GM23338 (cell line): Measurements from ENCODE around the gene THBS1. TPM values are rescaled to one million over a fixed set of nuclear protein-coding genes. Genes with fewer than 3 reads are reported as not detected.

Experiments used
- ATAC-seq: fragments of 200-7000 bp; cut with Tn5 transposase; 3 replicates; pipeline ENCODE4 v1.9.1; 2020
- DNase-seq: peaks from one replicate; pipeline ENCODE4 v3.0.0-alpha.2; 2015; ENCODE audit warnings: low spot score
- H2AFZ ChIP-seq: fragments of 200-600 bp; sonication (generic); 2 replicates; pipeline ENCODE4 v1.8.0; 2016; ENCODE audit warnings: antibody characterized with exemption, mild to moderate bottlenecking, moderate library complexity
- H3F3A ChIP-seq: fragments of 200-600 bp; sonication (generic); replicated peaks from 2 replicates; pipeline ENCODE4 v1.8.0; 2017; ENCODE audit warnings: antibody characterized with exemption, mixed run types, low read depth
- H3K27ac ChIP-seq: fragments of 200-600 bp; sonication (generic); 2 replicates; pipeline ENCODE4 v1.6.1; 2016; ENCODE audit warnings: low read depth
- H3K27me3 ChIP-seq: fragments of 200-600 bp; sonication (generic); 2 replicates; pipeline ENCODE4 v1.8.0; 2016; ENCODE audit warnings: mild to moderate bottlenecking, mixed run types, moderate library complexity; ENCODE audit not compliant: insufficient read depth
- H3K36me3 ChIP-seq: fragments of 200-600 bp; sonication (generic); 2 replicates; pipeline ENCODE4 v1.8.0; 2016; ENCODE audit warnings: mild to moderate bottlenecking; ENCODE audit not compliant: insufficient read depth
- H3K4me1 ChIP-seq: fragments of 200-600 bp; sonication (generic); 2 replicates; pipeline ENCODE4 v1.8.0; 2016; ENCODE audit warnings: mild to moderate bottlenecking, moderate library complexity; ENCODE audit not compliant: insufficient read depth
- H3K4me2 ChIP-seq: fragments of 200-600 bp; sonication (generic); 2 replicates; pipeline ENCODE4 v1.7.1; 2017; ENCODE audit warnings: mixed run types
- H3K4me3 ChIP-seq: fragments of 200-600 bp; sonication (generic); 2 replicates; pipeline ENCODE4 v1.6.1; 2016; ENCODE audit warnings: mixed run types
- H3K79me2 ChIP-seq: fragments of 200-600 bp; sonication (generic); replicated peaks from 2 replicates; pipeline ENCODE4 v1.8.0; 2017; ENCODE audit warnings: mild to moderate bottlenecking; ENCODE audit not compliant: insufficient read depth
- H3K9me2 ChIP-seq: fragments of 200-600 bp; sonication (generic); 2 replicates; pipeline ENCODE4 v1.8.0; 2017; ENCODE audit not compliant: insufficient read depth
- H4K20me1 ChIP-seq: fragments of 200-600 bp; sonication (generic); replicated peaks from 2 replicates; pipeline ENCODE4 v1.8.0; 2017; ENCODE audit warnings: mild to moderate bottlenecking; ENCODE audit not compliant: insufficient read depth
- H3K27ac Mint-ChIP-seq: 2 replicates; pipeline ENCODE4 v1.8.0; 2020; ENCODE audit warnings: inconsistent platforms, mild to moderate bottlenecking, moderate library complexity, mixed read lengths
- H3K27me3 Mint-ChIP-seq: 3 replicates; pipeline ENCODE4 v1.8.0; 2022; ENCODE audit warnings: low read depth, mild to moderate bottlenecking, moderate library complexity, mixed read lengths, inconsistent platforms; ENCODE audit not compliant: insufficient read depth, poor library complexity
- H3K36me3 Mint-ChIP-seq: 3 replicates; pipeline ENCODE4 v1.8.0; 2021; ENCODE audit warnings: low read depth, mild to moderate bottlenecking, inconsistent platforms, moderate library complexity, mixed read lengths
- H3K4me1 Mint-ChIP-seq: 3 replicates; pipeline ENCODE4 v1.8.0; 2020; ENCODE audit warnings: mild to moderate bottlenecking, inconsistent platforms, mixed read lengths
- H3K4me3 Mint-ChIP-seq: 3 replicates; pipeline ENCODE4 v1.8.0; 2021; ENCODE audit warnings: moderate library complexity, mild to moderate bottlenecking, inconsistent platforms, mixed read lengths
- H3K9me3 Mint-ChIP-seq: 3 replicates; pipeline ENCODE4 v1.8.0; 2020; ENCODE audit warnings: moderate library complexity, mild to moderate bottlenecking, inconsistent platforms, mixed read lengths
- CREB1 ChIP-seq: fragments of 250-450 bp; sonication (Bioruptor Pico); IDR thresholded peaks from 2 replicates; pipeline ENCODE4 v1.5.0; 2020; ENCODE audit warnings: low read depth, mild to moderate bottlenecking, moderate library complexity
- CTCF ChIP-seq, 2 experiments: fragments of 200-600 bp in 1 of 2; sonication (generic) in 1 of 2; conservative IDR thresholded peaks; 2 replicates each; pipeline versions ENCODE4 v1.5.1 to v1.6.1; 2016 to 2017; ENCODE audit warnings: antibody characterized with exemption in 2 of 2, low read depth in 2 of 2, mild to moderate bottlenecking in 2 of 2, moderate library complexity in 1 of 2
- ETS1 ChIP-seq: IDR thresholded peaks from 2 replicates; pipeline ENCODE4 v1.6.1; 2016; ENCODE audit warnings: antibody characterized with exemption
- EZH2 ChIP-seq: fragments of 200-600 bp; sonication (generic); IDR thresholded peaks from one replicate; pipeline ENCODE4 v1.8.0; 2017; ENCODE audit warnings: antibody characterized with exemption, mild to moderate bottlenecking, low read depth; ENCODE audit not compliant: unreplicated experiment
- EZH2phosphoT487 ChIP-seq: fragments of 200-600 bp; sonication (generic); IDR thresholded peaks from one replicate; pipeline ENCODE4 v1.8.1; 2018; ENCODE audit warnings: antibody characterized with exemption; ENCODE audit not compliant: unreplicated experiment
- JUNB ChIP-seq: IDR thresholded peaks from one replicate; pipeline ENCODE4 v1.6.1; 2016; ENCODE audit warnings: antibody characterized with exemption; ENCODE audit not compliant: unreplicated experiment
- NANOG ChIP-seq: IDR thresholded peaks from 2 replicates; pipeline ENCODE4 v1.6.1; 2016; ENCODE audit warnings: antibody characterized with exemption, borderline replicate concordance
- POLR2AphosphoS5 ChIP-seq: IDR thresholded peaks from 2 replicates; pipeline ENCODE4 v1.6.1; 2016; ENCODE audit warnings: antibody characterized with exemption, low read depth
- REST ChIP-seq: IDR thresholded peaks from one replicate; pipeline ENCODE4 v1.6.1; 2018; ENCODE audit warnings: antibody characterized with exemption; ENCODE audit not compliant: unreplicated experiment
- STAT1 ChIP-seq: IDR thresholded peaks from one replicate; pipeline ENCODE4 v1.6.1; 2016; ENCODE audit warnings: antibody characterized with exemption; ENCODE audit not compliant: unreplicated experiment
- ZNF114 ChIP-seq: fragments of 250-450 bp; sonication (Bioruptor Pico); IDR thresholded peaks from 2 replicates; pipeline ENCODE4 v1.5.0; 2020; ENCODE audit warnings: mild to moderate bottlenecking, moderate library complexity
- ZNF331 ChIP-seq: fragments of 250-450 bp; sonication (Bioruptor Pico); IDR thresholded peaks from 2 replicates; pipeline ENCODE4 v1.5.0; 2020; ENCODE audit warnings: low read depth, mild to moderate bottlenecking, moderate library complexity
- ZNF462 ChIP-seq: fragments of 250-450 bp; sonication (Bioruptor Pico); IDR thresholded peaks from 2 replicates; pipeline ENCODE4 v1.5.0; 2020; ENCODE audit warnings: mild to moderate bottlenecking, moderate library complexity
- polyA plus RNA-seq: library from polyadenylated mRNA; unstranded; fragments of >200 nt; fragmentation: Nextera tagmentation; extraction: Ambion mirVana; gene quantifications from 2 replicates; pipeline ENCODE4 v1.2.1, GENCODE V29; 2016
- total RNA-seq: library from RNA; depleted of rRNA; stranded (reverse); fragments of >200 nt; shearing (Covaris generic); gene quantifications from 2 replicates; pipeline ENCODE4 v1.2.3, GENCODE V29; 2014

Gene THBS1
- total and polyA plus RNA-seq, 2 experiments from 2014 or later: 21.7 to 81.9 TPM

DNA sequence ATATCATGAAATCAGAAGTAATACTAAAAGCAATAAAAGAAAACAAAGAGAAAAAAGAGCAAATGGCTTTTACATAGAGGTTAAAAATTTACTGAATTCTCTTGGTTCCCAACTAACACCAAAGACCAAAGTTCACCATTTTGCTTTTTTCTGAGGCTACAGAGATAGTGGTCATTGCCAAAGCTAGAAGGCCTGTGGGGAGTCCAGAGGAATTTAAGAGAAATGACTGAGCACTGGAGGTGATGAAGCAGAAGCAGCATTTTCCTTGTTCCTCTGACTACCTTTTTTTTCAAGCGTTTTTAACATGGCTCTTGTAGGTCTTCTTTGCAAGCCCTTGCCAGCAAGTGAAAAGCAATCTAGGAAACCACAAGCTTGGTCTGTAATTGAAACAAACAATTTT lies 58.2 kb downstream of the THBS1 start (continued):
- no peak for TF ChIP-seq EZH2
- TF ChIP-seq JUNB: no peak
- no peak for TF ChIP-seq CREB1 (CRISPR knock-in tag)
- no peak for TF ChIP-seq STAT1

DNA sequence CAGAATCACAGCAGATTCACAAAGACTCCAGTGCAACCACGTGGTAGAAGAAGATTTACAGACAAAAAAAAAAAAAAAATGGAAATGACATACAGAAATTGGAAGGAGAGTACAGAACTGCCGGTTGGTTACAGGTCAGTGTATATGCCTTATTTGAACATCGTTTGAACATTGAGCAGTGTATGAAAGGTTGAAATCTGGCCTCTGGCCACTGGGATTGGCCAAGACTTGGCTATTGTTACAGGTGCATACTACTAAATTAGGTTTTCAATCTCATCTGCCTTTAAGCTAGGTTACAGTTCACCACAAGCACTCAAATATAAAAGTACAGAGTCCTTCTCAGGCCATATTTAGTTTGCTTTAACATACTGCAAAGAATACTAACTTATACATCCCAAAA lies 59.8 kb downstream of the THBS1 start:
- no peak overlapping the region for H2AFZ ChIP-seq
- no peaks in the 10 kb centered on the region for H4K20me1 ChIP-seq
- peaks cover 29% of the 10 kb centered on the region for H3K4me1 Mint-ChIP-seq
- peaks cover 3% of the 10 kb centered on the region for H3K27me3 Mint-ChIP-seq
- no peaks in the 10 kb centered on the region for H3K4me1 ChIP-seq
- no peak for ATAC-seq
- H3K27ac ChIP-seq: no peak overlapping the region
- no peaks in the 10 kb centered on the region for H3K79me2 ChIP-seq
- H3K27me3 ChIP-seq: no peaks in the 10 kb centered on the region
- H3K9me3 Mint-ChIP-seq: no peaks in the 10 kb centered on the region
- H3K4me3 Mint-ChIP-seq: no peak overlapping the region
- no peak for DNase-seq
- no peaks in the 10 kb centered on the region for H3K36me3 Mint-ChIP-seq
- H3K9me2 ChIP-seq: peaks cover 5% of the 10 kb centered on the region; the same call in 1 of the 2 replicates
- no peaks in the 10 kb centered on the region for H3F3A ChIP-seq
- H3K4me2 ChIP-seq: no peak overlapping the region
- H3K4me3 ChIP-seq: no peak overlapping the region
- H3K27ac Mint-ChIP-seq: no peak overlapping the region
- TF ChIP-seq CTCF (conservative IDR thresholded peaks at IDR 0.05; ENCODE audit: low read depth in 2 of 2): no peak
- no peak for TF ChIP-seq JUNB
- TF ChIP-seq POLR2AphosphoS5: no peak
- TF ChIP-seq REST: no peak
- TF ChIP-seq ZNF462 (CRISPR knock-in tag): no peak
- TF ChIP-seq ZNF114 (CRISPR knock-in tag): no peak
- no peak for TF ChIP-seq ZNF331 (CRISPR knock-in tag)
- TF ChIP-seq EZH2: no peak
- TF ChIP-seq EZH2phosphoT487: no peak
- TF ChIP-seq ETS1: no peak
- no peak for TF ChIP-seq STAT1
- TF ChIP-seq CREB1 (CRISPR knock-in tag): no peak
- no peak for TF ChIP-seq NANOG
- H3K36me3 ChIP-seq: no peaks in the 10 kb centered on the region
